Measurements from ENCODE around the gene B4GALT1. TPM values are rescaled to one million over a fixed set of nuclear protein-coding genes. Genes with fewer than 3 reads are reported as not detected.
A peak's percentile ranks its signal among the peaks of the same experiment; 100 is the strongest.

Gene B4GALT1
- polyA plus RNA-seq, 1 donor (not counting 4 experiments of a cell fraction or from before 2014, with no cell fraction given): 55.1 TPM

DNA sequence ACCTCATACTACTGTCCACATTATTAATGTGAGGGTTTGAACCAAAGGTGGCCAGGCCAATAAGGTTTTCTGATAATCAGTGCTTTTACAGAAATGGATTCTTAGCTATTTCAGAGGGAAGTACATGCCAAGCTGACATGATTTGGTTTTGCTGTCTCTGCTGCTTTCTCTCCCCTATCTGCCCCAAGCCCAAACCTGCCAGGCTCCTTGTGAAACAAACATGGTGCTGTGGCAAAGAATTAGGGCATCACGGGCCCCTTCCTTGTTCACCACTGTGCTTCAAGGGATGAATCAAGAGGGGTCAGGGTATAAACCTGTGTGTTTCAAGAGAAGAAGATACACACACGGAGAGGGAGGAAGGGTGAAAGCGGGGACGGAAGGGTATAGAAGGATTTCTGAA lies 49.3 kb downstream of the B4GALT1 start:
- Histone ChIP-seq H3K4me2 (ENCODE audit: control insufficient read depth, extremely low read depth, insufficient read depth, low read depth, low read length) (peak overlapping the region; percentile 42), H3K27ac (ENCODE audit: control insufficient read depth, insufficient read depth, low read length) (peak overlapping the region; percentile 44), H3K36me3 (ENCODE audit: control insufficient read depth in 2 of 2, extremely low read depth in 1 of 2, insufficient read depth in 2 of 2, low read length in 2 of 2) (peaks cover 10 to 26% of the 10 kb centered on the region in 2 experiments), H3K27me3 (ENCODE audit: control insufficient read depth, extremely low read depth, insufficient read depth, low read length) (no peaks in the 10 kb centered on the region), H3K4me3 (ENCODE audit: control insufficient read depth in 2 of 3, extremely low read depth in 1 of 3, insufficient read depth in 2 of 3, low read depth in 1 of 3, low read length in 3 of 3) (no peak overlapping the region), H2AFZ (ENCODE audit: control insufficient read depth, low read length) (no peak overlapping the region), H4K20me1 (ENCODE audit: control insufficient read depth, extremely low read depth, insufficient read depth, low read length) (no peaks in the 10 kb centered on the region), H3K9me1 (ENCODE audit: control insufficient read depth, extremely low read depth, insufficient read depth, low read length) (no peaks in the 10 kb centered on the region), H3K9ac (ENCODE audit: control insufficient read depth, extremely low read depth, insufficient read depth, low read length) (no peak overlapping the region), H3K79me2 (ENCODE audit: control insufficient read depth, insufficient read depth, low read length) (peaks cover 16% of the 10 kb centered on the region), H3K4me1 (ENCODE audit: control insufficient read depth, extremely low read depth, insufficient read depth, low read length) (peaks cover 23% of the 10 kb centered on the region), H3K9me3 (ENCODE audit: control insufficient read depth, low read depth, low read length) (no peaks in the 10 kb centered on the region)
- no peak for TF ChIP-seq EZH2 (IDR thresholded peaks at IDR 0.05; ENCODE audit: low read length)
- TF ChIP-seq, protein P1, sequence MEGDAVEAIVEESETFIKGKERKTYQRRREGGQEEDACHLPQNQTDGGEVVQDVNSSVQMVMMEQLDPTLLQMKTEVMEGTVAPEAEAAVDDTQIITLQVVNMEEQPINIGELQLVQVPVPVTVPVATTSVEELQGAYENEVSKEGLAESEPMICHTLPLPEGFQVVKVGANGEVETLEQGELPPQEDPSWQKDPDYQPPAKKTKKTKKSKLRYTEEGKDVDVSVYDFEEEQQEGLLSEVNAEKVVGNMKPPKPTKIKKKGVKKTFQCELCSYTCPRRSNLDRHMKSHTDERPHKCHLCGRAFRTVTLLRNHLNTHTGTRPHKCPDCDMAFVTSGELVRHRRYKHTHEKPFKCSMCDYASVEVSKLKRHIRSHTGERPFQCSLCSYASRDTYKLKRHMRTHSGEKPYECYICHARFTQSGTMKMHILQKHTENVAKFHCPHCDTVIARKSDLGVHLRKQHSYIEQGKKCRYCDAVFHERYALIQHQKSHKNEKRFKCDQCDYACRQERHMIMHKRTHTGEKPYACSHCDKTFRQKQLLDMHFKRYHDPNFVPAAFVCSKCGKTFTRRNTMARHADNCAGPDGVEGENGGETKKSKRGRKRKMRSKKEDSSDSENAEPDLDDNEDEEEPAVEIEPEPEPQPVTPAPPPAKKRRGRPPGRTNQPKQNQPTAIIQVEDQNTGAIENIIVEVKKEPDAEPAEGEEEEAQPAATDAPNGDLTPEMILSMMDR (optimal IDR thresholded peaks at IDR 0.05 in 1 of 3, IDR thresholded peaks at IDR 0.05 in 1 of 3, conservative IDR thresholded peaks at IDR 0.05 in 1 of 3; ENCODE audit: extremely low read depth in 1 of 3, insufficient read depth in 2 of 3, low read length in 3 of 3): no peak
- dilution Hi-C loops (cut with MboI; ENCODE audit: extremely low pct_ligation_motif_present, low sequenced_read_pairs): no loop called here
- FAIRE-seq (no peak), DNase-seq (ENCODE audit: low read depth, low spot score) (no peak)

DNA sequence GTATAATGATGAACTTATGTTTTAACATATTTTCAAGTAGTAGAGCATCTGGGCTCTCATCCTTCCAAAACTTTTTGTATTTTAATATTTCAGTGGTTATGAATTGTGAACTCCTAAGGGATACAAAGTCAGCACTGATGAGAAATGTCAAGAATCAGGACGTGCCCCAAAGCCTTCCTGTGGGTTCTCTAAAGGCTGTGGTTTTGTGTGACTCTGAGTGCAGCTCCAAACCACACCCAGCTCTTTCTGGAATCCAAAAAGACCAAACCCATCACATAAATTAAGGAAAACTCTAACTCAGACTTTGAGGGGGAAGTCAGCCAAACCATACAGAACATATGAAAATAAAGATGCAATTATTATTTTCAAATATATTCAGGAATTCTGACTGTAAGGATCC lies 49.8 kb downstream of the B4GALT1 start:
- Histone ChIP-seq H3K4me3 (ENCODE audit: control insufficient read depth in 2 of 3, extremely low read depth in 1 of 3, insufficient read depth in 2 of 3, low read depth in 1 of 3, low read length in 3 of 3) (no peak overlapping the region), H3K27ac (ENCODE audit: control insufficient read depth, insufficient read depth, low read length) (peak overlapping the region; percentile 44), H4K20me1 (ENCODE audit: control insufficient read depth, extremely low read depth, insufficient read depth, low read length) (no peaks in the 10 kb centered on the region), H3K79me2 (ENCODE audit: control insufficient read depth, insufficient read depth, low read length) (peaks cover 12% of the 10 kb centered on the region), H3K4me1 (ENCODE audit: control insufficient read depth, extremely low read depth, insufficient read depth, low read length) (peaks cover 23% of the 10 kb centered on the region), H3K4me2 (ENCODE audit: control insufficient read depth, extremely low read depth, insufficient read depth, low read depth, low read length) (peak overlapping the region; percentile 42), H3K36me3 (ENCODE audit: control insufficient read depth in 2 of 2, extremely low read depth in 1 of 2, insufficient read depth in 2 of 2, low read length in 2 of 2) (peaks cover 10 to 28% of the 10 kb centered on the region in 2 experiments), H3K9ac (ENCODE audit: control insufficient read depth, extremely low read depth, insufficient read depth, low read length) (no peak overlapping the region), H2AFZ (ENCODE audit: control insufficient read depth, low read length) (no peak overlapping the region), H3K9me3 (ENCODE audit: control insufficient read depth, low read depth, low read length) (no peaks in the 10 kb centered on the region), H3K27me3 (ENCODE audit: control insufficient read depth, extremely low read depth, insufficient read depth, low read length) (no peaks in the 10 kb centered on the region), H3K9me1 (ENCODE audit: control insufficient read depth, extremely low read depth, insufficient read depth, low read length) (no peaks in the 10 kb centered on the region)
- TF ChIP-seq, protein P1 (optimal IDR thresholded peaks at IDR 0.05 in 1 of 3, IDR thresholded peaks at IDR 0.05 in 1 of 3, conservative IDR thresholded peaks at IDR 0.05 in 1 of 3; ENCODE audit: extremely low read depth in 1 of 3, insufficient read depth in 2 of 3, low read length in 3 of 3): no peak
- TF ChIP-seq EZH2 (IDR thresholded peaks at IDR 0.05; ENCODE audit: low read length): no peak
- DNase-seq (ENCODE audit: low read depth, low spot score) (no peak), FAIRE-seq (peak; percentile 75)
- dilution Hi-C loops (cut with MboI; ENCODE audit: extremely low pct_ligation_motif_present, low sequenced_read_pairs): no loop called here

All from keratinocyte (primary cell).